DLD1 (cell line): ENCODE measurements around the gene TMEM225B.
"Not testable (repeated sequence)": the region's sequence is repeated elsewhere in the genome, so short reads cannot be mapped to it uniquely, and the experiment has no call there.

Experiments used
- in situ Hi-C: cut with HindIII; loops from 2 replicates; pipeline ENCODE4 v1.10.0; 2017; ENCODE audit warnings: low sequenced_read_pairs

Gene TMEM225B

DNA sequence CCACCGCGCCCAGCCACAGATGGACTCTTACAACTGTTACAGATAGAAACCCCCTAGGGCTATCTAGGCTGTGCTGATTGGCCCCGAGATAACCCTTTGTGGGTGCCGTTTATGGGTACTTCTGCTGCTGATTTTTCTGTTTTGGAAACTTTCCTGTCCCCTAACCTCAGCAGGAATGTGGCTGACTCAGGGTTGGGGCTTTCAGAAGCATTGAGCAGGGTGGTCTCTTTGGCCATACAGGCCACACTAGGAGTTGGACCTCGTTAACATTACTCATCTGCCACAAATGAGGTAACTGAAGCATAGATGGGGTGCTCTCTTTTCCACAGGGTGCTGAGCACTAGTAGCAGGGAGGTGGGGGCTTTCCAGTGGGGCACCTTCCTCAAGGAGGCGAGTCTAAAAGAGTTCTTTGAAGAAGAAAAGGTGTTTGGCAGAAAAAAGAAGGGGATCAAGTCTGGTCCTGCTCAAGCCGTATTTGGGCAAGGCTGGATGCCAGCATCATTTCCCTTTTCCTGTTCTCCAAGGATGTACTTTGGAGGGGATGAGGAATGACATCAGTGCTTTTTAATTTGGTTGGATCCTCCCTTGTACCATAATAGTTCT, 25.1 kb downstream of the TMEM225B start:
- in situ Hi-C loops, result no loop called here

DNA sequence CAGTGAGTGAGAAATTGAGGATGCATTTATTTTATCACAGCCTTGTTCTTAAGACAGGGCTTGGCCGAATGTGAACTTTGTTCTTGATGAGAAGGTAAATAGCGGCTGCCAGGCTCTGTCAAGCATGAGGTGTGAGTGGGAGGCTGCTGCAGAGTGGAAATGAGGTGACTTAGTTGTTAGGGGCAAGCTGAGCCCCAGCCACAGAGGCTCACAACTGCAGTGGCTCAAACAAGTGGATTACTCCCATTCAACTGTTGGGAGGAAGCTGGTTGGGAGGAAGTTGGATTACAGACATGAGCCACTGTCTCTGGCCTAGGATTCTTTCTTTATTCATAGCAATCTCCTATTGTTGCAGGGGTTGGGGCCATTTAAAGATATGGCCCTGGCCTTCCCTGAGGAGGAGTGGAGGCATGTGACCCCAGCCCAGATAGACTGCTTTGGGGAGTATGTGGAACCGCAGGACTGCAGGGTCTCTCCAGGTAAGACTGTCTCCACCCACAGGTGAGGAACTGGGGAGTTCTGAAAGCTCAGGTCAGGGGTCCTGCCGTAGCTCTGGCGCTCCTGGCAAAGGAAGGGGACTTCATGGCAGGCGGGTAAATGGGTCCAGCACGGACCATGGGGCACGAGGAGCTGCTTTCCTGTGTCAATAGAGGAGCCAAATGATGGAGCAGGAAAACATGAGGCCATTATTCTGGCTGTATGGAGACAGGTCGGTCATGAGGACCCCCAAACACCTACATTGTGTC, 25.8 kb downstream of the TMEM225B start:
- in situ Hi-C loops, result no loop called here

DNA sequence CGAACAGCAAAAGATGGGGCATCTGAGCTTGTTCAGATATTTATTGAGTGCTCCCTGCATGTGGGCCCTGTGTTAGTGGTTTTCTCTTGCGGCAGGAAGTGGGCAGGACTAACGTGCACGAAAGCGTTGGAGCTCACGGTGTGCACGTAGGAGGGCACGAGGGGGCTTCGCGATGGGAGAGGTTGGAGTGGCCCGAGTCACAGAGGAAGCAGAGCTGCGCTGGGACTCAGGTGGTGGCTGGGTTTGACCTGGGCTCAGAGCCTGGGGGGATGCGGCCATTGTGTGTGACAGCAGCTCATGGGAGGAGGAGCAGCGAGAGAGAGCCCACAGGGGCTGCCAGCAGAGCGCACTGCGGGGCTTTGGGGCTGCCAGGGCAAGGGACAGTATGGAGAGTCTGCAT, 26.4 kb downstream of the TMEM225B start:
- in situ Hi-C loops, result no loop called here

DNA sequence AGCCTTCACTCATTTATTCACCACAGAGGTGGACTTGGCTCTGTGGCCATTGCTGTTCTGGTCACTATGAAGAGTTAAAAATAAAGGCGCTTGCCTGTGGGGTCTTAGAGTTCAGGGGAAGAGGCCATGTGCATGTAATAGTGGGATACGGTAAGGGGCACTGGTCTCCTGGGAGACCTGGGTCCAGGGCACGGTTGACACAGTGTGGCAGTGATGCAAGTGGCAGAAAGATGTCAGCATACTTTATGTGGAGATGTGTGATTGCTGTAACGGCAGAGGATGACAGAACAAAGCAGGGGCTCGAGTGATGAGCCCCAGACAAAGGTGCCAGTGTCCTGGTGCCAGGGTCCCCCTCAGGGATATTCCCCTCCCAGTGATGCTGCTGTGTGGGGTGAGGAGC, 27.3 kb downstream of the TMEM225B start:
- in situ Hi-C loops, result no loop called here

DNA sequence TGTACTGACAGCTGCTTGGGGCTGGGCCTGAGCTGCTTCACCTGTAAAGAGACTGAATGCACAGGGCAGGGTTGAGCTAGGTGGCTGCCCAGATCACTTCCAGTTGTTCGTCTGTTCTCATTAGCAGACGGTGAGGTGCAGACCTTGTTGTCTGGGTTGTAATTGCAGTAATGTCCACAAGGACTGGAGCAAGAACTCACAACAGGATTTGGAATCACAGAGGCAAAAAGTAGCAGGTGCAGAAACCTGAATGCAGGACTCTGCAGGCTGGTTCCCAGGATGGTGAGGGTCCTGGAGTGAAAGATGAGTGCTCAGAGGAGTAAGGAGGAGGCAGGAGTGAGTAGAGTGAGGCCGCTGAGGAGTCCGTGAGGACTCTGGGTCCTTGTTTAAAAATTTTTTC, 27.9 kb downstream of the TMEM225B start:
- in situ Hi-C loops, result no loop called here

DNA sequence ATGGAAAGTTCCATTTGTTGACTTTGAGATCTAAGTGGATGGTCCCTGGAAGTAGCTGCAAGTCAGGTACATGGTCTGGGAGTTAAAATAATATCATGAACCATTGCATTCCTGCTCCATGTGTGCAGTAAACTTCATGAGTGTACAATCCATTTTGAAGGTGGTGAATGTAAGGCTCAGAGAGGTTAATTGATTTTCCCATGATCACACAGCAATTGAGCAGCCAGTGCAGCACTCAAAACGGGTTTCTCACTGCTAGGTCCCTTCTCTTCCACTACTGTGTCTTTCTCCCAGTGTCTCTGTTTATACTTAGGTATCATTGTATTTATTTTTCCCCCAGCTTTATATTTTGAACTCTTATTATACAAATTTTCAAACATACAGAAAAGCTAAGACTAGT, 28.6 kb downstream of the TMEM225B start:
- in situ Hi-C loops, result no loop called here

DNA sequence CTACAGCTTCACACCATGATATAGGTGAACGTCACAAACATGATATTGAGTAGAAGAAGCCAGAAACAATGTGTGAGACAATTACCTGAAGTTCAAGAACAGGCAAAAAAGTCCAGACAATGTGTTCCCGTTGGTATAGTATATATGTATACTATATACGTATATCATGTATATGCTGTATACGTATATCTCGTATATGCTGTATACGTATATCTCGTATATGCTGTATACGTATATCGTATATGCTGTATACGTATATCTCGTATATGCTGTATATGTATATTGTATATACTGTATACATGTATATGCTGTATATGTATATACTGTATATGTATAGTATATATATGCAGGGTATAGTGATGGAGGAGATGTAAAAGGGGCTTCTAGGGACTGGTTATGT, 29.4 kb downstream of the TMEM225B start:
- in situ Hi-C loops, result no loop called here

DNA sequence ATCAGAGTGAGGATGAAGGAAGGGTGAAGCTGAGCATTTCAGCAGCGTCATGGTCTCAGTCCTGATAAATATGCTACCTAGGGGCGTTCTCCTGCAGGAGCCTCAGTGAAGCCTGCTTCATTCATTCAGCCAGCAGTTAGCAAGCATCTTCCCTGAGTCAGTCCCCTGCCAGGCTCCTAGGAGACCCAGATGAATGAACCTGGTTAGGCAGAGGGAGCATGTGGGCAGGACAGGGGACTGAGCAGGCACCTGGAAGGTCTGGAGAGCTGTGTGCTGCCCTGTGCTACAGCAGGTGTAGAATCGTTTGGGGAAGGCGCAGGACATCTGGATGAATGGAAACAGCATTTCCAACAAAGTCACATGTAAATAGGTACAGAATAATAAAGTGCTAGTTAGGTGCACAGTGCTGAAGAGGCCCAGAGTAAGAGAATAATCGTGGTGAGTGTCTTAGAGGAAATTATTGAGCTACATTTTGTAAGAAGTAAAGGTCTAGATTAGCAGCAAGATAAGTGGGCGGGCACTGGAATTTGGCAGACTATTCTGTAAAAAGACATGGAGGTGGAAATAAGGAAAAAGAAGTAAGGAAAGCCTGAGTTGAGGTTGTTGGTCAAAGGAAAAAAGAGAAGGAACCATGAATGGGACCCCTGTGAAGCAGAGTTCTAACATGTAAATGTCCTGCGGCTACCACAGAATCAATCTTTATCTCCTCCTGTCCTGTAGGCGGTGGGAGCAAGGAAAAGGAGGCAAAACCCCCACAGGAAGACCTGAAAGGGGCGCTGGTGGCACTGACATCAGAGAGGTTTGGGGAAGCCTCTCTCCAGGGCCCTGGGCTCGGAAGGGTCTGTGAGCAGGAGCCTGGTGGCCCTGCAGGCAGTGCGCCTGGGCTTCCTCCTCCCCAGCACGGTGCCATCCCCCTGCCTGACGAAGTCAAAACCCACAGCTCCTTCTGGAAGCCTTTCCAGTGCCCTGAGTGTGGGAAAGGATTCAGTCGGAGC, 30.7 kb downstream of the TMEM225B start:
- in situ Hi-C loops, result no loop called here

DNA sequence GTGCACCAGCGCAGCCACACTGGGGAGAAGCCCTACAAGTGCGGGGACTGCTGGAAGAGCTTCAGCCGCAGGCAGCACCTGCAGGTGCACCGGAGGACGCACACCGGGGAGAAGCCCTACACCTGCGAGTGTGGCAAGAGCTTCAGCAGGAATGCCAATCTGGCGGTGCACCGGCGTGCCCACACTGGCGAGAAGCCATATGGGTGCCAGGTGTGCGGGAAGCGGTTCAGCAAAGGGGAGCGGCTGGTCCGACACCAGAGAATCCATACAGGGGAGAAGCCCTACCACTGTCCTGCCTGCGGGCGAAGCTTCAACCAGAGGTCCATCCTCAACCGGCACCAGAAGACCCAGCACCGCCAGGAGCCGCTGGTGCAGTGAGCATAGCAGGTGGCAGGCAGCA, 31.6 kb downstream of the TMEM225B start:
- in situ Hi-C loops, result no loop called here

DNA sequence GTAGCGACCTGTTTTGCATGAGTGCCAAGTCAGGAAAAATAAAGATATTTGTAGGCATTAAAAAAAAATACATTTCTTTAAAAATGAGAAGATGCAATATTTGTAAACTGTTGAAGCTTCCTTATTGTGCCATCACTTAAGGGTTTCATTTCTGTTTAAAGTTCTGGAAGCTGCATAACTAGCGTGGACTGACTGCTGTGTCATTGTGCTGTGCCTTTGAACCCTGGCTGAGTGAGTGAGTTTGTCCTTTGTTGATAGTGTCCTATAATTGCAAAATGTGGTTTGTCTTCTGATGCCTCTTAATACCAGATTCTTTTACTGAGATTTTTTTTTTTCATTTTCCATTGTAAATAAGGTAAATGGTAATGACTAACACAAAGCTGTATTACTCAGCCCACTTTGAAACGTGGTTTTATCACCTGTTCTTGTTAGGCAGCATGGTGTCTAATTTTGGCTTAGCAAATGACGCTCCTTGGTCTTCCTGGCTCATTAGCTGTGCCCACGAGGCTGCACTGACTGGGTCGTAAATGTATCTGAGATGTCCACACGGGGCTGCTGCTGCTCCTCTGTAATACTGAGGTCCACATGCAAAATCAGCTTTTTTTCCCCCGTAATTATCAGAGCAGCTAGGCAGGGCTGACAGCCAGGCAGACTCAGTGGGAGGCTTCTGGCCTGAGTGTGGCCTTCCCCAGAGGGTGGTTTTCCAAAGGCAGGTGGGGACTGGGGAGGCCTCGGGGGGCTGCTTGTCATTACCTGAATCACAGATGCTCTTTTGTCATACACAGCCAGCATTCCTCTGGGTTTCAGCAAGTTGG, 33.4 kb downstream of the TMEM225B start:
- in situ Hi-C loops, result no loop called here

DNA sequence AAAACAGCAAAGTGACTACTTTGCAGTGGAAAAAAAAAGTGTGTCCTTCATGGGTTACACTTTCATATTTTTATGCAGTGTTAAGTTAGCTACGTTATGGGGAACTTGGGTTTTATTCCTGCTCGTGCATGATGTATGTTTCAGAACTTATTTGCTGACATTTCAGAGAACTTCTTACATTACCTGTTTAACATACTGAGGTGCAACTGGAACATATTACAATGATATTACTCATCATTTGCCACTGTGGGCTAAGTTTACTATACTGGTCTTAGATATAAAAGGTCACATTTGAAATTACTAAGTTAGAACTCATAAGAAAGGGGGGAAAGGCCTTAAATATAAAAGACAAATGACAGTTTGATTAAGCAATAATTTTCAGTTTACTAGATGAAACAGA, 39.3 kb downstream of the TMEM225B start:
- in situ Hi-C loops, result not testable (repeated sequence)

DNA sequence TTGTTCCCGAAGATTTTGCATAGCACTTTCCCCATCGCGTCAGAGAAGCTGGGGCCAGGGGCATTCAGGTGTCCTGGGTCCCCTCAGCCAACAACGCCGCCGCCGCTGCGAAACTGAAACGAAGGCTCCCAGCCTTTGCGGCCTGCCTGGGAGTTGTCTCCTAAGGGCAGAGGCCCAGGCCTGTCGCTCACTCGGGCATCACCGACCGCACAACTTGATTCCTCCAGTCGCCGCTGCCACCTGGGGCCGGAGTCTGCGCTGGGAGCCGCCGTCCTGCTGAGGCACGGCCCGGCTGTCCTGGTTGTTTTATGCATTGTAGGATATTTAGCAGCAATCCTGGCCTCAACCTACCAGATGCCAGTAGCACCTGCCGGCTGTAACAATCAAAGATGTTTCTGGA, 40.7 kb downstream of the TMEM225B start:
- in situ Hi-C loops, result no loop called here

DNA sequence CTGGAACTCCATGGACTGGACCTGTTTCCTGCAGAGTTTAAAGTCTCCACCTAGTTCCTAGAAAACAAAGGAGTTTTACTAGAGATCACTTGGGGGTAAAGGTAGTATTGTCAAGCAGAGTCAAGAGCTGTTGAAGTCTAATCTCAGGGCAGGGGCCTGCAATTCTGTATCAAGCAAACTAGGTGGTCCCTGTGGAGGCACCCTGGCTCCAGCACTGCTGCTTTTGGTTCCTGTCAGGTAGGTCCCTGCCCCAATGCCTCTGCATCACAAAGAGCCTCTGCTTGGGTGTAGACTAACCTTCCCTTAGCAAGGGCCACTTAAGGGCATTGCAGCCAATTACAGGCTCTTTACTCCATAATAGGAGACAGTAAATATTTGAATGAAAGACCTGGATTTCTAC, 41.2 kb downstream of the TMEM225B start:
- in situ Hi-C loops, result no loop called here

DNA sequence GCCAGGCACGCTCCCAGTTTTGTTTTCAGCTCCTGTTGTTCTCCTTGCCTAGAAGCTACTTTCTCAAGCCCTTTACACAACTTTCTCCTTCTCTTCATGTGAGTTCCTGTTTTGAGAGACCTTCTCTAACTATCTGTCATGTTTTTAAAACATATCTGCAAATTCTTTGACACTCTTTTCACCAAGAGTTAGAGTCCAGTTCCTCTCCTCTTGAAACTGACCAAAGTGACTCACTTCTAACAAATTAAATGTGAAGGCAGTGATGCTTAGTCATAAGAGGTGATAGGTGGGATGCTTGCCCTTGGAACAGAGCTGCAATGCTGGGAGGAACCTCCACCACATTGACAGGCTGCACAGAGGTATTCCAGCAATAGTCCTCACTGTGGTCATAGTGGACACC, 44.0 kb downstream of the TMEM225B start:
- in situ Hi-C loops, result no loop called here

DNA sequence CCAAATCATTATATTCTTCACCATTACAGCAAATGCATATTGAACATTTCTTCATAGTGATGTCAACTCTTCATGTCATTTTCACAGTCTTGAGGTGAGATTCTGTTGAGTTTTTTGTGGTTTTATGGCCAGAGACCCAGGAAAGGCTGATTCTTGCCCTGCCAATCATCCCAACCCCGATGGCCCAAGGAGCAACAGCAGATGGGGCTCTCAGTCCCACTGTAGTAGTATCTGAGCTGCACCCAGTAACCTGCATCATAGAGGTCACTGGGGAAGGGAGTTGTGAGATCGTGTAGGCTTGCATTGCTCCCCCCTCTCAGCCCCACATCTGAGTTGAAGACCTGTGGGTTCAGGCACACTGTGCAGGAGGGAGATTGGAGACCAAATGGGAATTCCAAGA, 45.4 kb downstream of the TMEM225B start:
- in situ Hi-C loops, result no loop called here

DNA sequence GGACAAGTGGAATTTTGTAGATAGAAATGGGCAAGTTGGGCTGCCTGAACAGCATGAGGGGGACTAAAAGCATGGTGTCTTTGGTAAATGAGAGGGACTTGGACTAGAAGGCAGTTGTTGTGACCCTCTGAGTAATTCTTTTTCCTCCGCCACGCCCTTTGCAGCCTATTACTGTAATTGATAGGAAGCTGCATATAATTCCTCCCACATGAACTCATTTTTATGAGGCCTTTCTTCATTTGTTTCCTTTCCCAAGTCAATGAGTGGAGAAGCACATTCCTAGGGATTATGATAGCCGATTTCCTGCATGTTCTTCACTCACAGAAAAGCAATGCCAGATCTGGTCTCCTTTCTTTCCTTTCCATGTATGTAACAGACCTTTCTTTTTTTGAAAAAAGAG, 46.4 kb downstream of the TMEM225B start:
- in situ Hi-C loops, result no loop called here

DNA sequence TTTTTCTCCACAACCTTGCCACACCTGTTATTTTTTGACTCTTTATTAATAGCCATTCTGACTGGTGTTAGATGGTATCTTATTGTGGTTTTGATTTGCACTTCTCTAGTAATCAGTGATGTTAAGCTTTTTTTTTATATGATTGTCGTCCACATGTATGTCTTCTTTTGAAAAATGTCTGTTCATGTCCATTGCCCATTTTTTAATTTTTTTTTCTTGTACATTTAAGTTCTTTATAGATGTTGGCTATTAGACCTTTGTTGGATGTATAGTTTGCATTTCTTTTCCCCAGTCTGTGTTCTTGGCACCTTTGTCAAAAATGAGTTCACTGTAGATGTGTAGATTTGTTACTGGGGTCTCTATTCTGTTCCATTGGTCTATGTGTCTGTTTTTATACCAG, 47.5 kb downstream of the TMEM225B start:
- in situ Hi-C loops, result no loop called here

DNA sequence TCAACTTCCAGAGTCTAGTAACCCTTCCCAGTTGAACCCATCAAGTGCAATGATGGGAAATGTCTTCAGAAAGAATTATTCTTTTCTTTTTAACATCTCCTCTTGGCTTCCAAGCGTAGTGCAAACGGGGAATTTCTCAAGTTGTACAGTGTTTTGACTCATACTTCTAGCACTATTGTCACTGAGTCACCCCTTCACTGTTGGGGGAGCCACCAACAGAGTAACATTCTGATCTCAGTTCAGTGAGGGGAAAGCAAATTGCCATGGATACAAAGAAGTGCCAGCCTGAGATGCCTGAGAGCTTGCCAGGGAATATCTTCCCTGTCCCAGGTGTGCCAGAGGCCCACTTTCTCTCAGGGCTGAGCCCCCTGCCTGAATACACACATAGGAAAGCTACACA, 50.8 kb downstream of the TMEM225B start:
- in situ Hi-C loops, result no loop called here

DNA sequence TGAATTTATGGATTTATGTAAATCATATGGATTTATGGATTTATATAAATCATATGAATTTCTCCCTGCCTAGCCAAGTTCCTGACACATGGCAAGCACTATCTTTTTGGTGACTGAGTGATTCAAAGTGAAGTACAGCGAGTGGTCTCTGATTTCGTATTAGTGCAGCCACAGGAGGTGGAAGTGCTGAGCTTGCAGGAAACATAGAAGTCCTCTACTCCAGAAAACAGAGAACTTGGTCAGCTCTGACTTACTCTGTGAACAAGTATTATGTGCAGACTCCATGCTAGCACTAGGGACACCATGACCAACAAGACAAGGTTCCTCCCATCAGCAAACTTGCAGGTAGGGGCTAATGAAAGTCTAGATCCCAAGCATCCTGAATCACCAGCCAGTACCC, 53.2 kb downstream of the TMEM225B start:
- in situ Hi-C loops, result no loop called here

DNA sequence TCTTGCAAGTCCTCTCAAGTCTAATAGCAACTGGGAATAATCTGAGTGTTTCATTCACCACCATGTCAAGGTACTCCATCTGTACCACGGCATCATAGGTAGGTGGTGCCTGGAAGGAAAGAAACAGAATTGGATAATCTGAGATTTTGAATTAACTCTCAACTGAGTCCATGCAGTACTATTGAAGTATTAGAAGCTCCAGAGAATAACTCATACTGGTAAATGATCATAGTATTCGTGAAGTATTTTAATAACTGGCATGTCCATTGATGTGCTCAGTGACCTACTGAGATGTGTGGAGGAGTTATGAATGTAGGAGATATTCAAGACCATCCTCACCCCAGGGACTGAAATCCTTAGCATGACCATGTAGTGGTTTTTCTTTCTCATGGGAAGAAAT, 54.6 kb downstream of the TMEM225B start:
- in situ Hi-C loops, result no loop called here

DNA sequence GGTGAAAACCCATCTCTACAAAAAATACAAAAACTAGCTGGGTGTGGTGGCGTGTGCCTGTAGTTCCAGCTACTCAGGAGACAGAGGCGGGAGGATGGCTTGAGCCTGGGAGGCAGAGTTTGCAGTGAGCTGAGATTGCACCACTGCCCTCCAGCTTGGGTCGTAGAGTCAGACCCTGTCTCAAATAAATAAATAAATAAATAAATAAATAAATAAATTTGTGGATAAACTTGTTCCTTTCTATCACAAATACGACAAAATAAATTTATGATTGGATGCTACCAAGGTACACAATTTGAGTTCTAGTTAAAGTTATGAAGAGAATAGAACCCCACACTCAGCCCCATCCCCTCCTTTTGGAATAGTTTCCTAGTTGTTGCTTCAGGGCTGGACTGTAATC, 55.2 kb downstream of the TMEM225B start:
- in situ Hi-C loops, result not testable (repeated sequence)
